OCI-LY1 (cell line): Measurements from ENCODE around the gene NCAPD2.

ENCODE experiments used
- EZH2 ChIP-seq: fragments of 200-600 bp; sonication (generic), shearing (Covaris generic); IDR thresholded peaks from 2 replicates; pipeline ENCODE4 v1.8.0; 2017; ENCODE audit warnings: borderline replicate concordance, mixed run types, mild to moderate bottlenecking, antibody characterized with exemption, low read length, moderate library complexity, mixed read lengths
- TF ChIP-seq, protein P1 (sequence below): fragments of 200-600 bp; sonication (generic), shearing (Covaris generic); IDR thresholded peaks from 2 replicates; pipeline ENCODE4 v1.5.1; 2017; ENCODE audit warnings: mild to moderate bottlenecking, antibody characterized with exemption, low read length, moderate library complexity, mixed read lengths

DNA sequence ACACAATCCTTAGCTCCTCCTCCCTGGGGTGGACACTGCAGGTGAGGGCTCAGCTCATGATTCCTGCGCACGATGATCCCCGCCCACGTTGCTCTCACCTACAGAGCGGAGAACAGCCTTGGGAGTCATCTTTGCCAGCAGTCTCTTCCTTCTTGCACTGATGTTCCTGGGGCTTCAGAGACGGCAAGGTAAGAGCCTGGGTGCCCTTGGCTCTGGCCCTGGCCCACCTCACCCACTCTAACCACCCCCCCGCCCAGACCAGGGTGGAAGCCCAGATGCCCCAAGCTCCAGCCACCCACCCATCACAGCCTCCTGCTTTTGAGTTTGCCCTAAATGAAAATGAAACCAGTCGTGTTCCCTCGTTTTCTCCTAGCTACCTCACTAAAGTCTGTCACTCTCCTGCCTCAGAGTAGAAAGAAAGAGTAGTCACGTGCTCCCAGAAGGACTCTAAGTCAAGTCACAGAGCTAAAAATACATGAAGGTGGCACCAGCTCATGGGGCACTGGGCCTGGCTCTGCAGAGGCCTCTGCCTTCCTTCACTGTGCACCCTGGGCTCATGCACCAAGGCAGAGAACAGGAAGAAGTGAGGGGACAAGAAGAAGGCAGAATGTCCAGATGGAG, 33.0 kb upstream of the NCAPD2 start:
- no peak for TF ChIP-seq EZH2
- TF ChIP-seq, protein P1, sequence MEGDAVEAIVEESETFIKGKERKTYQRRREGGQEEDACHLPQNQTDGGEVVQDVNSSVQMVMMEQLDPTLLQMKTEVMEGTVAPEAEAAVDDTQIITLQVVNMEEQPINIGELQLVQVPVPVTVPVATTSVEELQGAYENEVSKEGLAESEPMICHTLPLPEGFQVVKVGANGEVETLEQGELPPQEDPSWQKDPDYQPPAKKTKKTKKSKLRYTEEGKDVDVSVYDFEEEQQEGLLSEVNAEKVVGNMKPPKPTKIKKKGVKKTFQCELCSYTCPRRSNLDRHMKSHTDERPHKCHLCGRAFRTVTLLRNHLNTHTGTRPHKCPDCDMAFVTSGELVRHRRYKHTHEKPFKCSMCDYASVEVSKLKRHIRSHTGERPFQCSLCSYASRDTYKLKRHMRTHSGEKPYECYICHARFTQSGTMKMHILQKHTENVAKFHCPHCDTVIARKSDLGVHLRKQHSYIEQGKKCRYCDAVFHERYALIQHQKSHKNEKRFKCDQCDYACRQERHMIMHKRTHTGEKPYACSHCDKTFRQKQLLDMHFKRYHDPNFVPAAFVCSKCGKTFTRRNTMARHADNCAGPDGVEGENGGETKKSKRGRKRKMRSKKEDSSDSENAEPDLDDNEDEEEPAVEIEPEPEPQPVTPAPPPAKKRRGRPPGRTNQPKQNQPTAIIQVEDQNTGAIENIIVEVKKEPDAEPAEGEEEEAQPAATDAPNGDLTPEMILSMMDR, result no peak
